H1 (cell line): ENCODE results near the gene TPM2. TPM values are rescaled to one million over a fixed set of nuclear protein-coding genes. Genes with fewer than 3 reads are reported as not detected.

Experiments used
- CTCF ChIA-PET: fragments of 300-600 bp; sonication (Branson Sonifier 250); formaldehyde crosslinking; loops from one replicate; lab custom pipeline; 2021; ENCODE audit not compliant: partially characterized antibody; lab: Charles Lee
- POLR2A ChIA-PET: fragments of 300-600 bp; sonication (Branson Sonifier 250); formaldehyde crosslinking; loops from one replicate; lab custom pipeline; 2021; ENCODE audit warnings: inconsistent platforms; ENCODE audit not compliant: partially characterized antibody; lab: Charles Lee
- DNase-seq, 2 experiments: peaks; one replicate each; pipeline versions ENCODE4 v3.0.0 to v3.0.0-alpha.2; 2010 to 2022; ENCODE audit warnings: low spot score in 2 of 2, low read depth in 1 of 2, mixed read lengths in 1 of 2
- FAIRE-seq: peaks from 2 replicates; lab custom pipeline; 2011; peaks lifted over from hg19 to GRCh38; lab: Jason Lieb, UNC
- H2AFZ ChIP-seq: 2 replicates; pipeline ENCODE4 v1.8.1; 2012; ENCODE audit warnings: low read length, inconsistent platforms
- H2AK5ac ChIP-seq: 2 replicates; pipeline ENCODE4 v1.6.1; 2013; ENCODE audit warnings: low read depth, low read length
- H2BK120ac ChIP-seq: replicated peaks from 2 replicates; pipeline ENCODE3; 2013; ENCODE audit warnings: low read depth, low read length, inconsistent platforms
- H2BK12ac ChIP-seq: 2 replicates; pipeline ENCODE4 v1.6.1; 2013; ENCODE audit warnings: low read depth, low read length
- H2BK15ac ChIP-seq: 2 replicates; pipeline ENCODE4 v1.6.1; 2013; ENCODE audit warnings: low read length
- H2BK20ac ChIP-seq: 2 replicates; pipeline ENCODE4 v1.6.1; 2013; ENCODE audit warnings: low read length
- H2BK5ac ChIP-seq: 2 replicates; pipeline ENCODE4 v1.6.1; 2013; ENCODE audit warnings: low read depth, low read length
- H3K14ac ChIP-seq: 2 replicates; pipeline ENCODE4 v1.6.1; 2013; ENCODE audit warnings: inconsistent platforms; ENCODE audit not compliant: insufficient read length
- H3K18ac ChIP-seq: 2 replicates; pipeline ENCODE4 v1.6.1; 2013; ENCODE audit warnings: low read length; ENCODE audit errors: extremely low read depth
- H3K23ac ChIP-seq: 2 replicates; pipeline ENCODE4 v1.6.1; 2013; ENCODE audit warnings: inconsistent platforms; ENCODE audit not compliant: insufficient read length
- H3K23me2 ChIP-seq: 2 replicates; pipeline ENCODE4 v1.6.1; 2013; ENCODE audit warnings: low read depth, low read length
- H3K27ac ChIP-seq: 2 replicates; pipeline ENCODE4 v1.6.1; 2011; ENCODE audit warnings: low read depth, low read length, inconsistent platforms
- H3K27me3 ChIP-seq, 4 experiments: replicated peaks in 1 of 4; 1 replicate in 1 of 4; 2 replicates in 3 of 4; pipeline versions ENCODE4 v1.6.1 to v1.8.1; 2011 to 2013; ENCODE audit warnings: low read length in 3 of 4, mild to moderate bottlenecking in 3 of 4, inconsistent platforms in 2 of 4, mixed read lengths in 2 of 4, moderate library complexity in 1 of 4; ENCODE audit not compliant: control insufficient read depth in 3 of 4, insufficient read depth in 3 of 4; ENCODE audit errors: extremely low read depth in 1 of 4
- H3K36me3 ChIP-seq, 4 experiments: 2 replicates each; pipeline versions ENCODE4 v1.6.1 to v1.8.1; 2011 to 2013; ENCODE audit warnings: mild to moderate bottlenecking in 4 of 4, low read length in 3 of 4, moderate library complexity in 2 of 4, control low read depth in 1 of 4, inconsistent platforms in 1 of 4; ENCODE audit not compliant: insufficient read depth in 4 of 4, control insufficient read depth in 2 of 4
- H3K4ac ChIP-seq: replicated peaks from 2 replicates; pipeline ENCODE3; 2013; ENCODE audit warnings: low read length, low read depth, mixed read lengths, inconsistent platforms; ENCODE audit not compliant: insufficient read length
- H3K4me1 ChIP-seq, 4 experiments: replicated peaks in 1 of 4; 1 replicate in 1 of 4; 2 replicates in 3 of 4; pipeline versions ENCODE4 v1.6.1 to v1.8.1; 2011 to 2013; ENCODE audit warnings: low read length in 3 of 4, inconsistent platforms in 2 of 4, mixed read lengths in 1 of 4; ENCODE audit not compliant: insufficient read depth in 4 of 4, control insufficient read depth in 3 of 4
- H3K4me2 ChIP-seq, 2 experiments: 2 replicates each; pipeline versions ENCODE4 v1.6.1 to v1.8.1; 2011 to 2013; ENCODE audit warnings: low read depth in 2 of 2, low read length in 2 of 2, control low read depth in 1 of 2, inconsistent platforms in 1 of 2, mild to moderate bottlenecking in 1 of 2; ENCODE audit not compliant: insufficient read depth in 1 of 2
- H3K4me3 ChIP-seq, 4 experiments: fragments of 200-600, 300-600 bp in 1 of 4; sonication (generic), shearing (Covaris generic), sonication (Bioruptor Twin) in 1 of 4; 2 replicates each; pipeline versions ENCODE4 v1.5.1 to v1.8.1; 2011 to 2016; ENCODE audit warnings: low read length in 4 of 4, low read depth in 3 of 4, control low read depth in 2 of 4, inconsistent platforms in 2 of 4, mild to moderate bottlenecking in 2 of 4, mixed read lengths in 1 of 4, moderate library complexity in 1 of 4; ENCODE audit not compliant: insufficient read depth in 2 of 4; ENCODE audit errors: extremely low read depth in 1 of 4
- H3K56ac ChIP-seq: replicated peaks from 2 replicates; pipeline ENCODE3; 2013; ENCODE audit warnings: low read depth, mild to moderate bottlenecking, mixed read lengths, low read length, inconsistent platforms; ENCODE audit not compliant: insufficient read length
- H3K79me1 ChIP-seq: 2 replicates; pipeline ENCODE4 v1.6.1; 2013; ENCODE audit warnings: low read depth, low read length, control low read depth
- H3K79me2 ChIP-seq, 2 experiments: 2 replicates each; pipeline versions ENCODE4 v1.6.1 to v1.8.1; 2012 to 2013; ENCODE audit warnings: low read length in 2 of 2, mild to moderate bottlenecking in 2 of 2, inconsistent platforms in 1 of 2; ENCODE audit not compliant: insufficient read depth in 2 of 2, control insufficient read depth in 1 of 2
- H3K9ac ChIP-seq, 4 experiments: replicated peaks in 1 of 4; 1 replicate in 1 of 4; 2 replicates in 3 of 4; pipeline versions ENCODE4 v1.6.1 to v1.8.1; 2011 to 2013; ENCODE audit warnings: low read depth in 3 of 4, low read length in 3 of 4, control low read depth in 2 of 4, mild to moderate bottlenecking in 2 of 4, moderate library complexity in 2 of 4, inconsistent platforms in 1 of 4; ENCODE audit errors: extremely low read depth in 1 of 4
- H3K9me3 ChIP-seq, 2 experiments: 2 replicates each; pipeline versions ENCODE4 v1.6.1 to v1.8.1; 2012 to 2013; ENCODE audit warnings: mild to moderate bottlenecking in 2 of 2, moderate library complexity in 2 of 2, control low read depth in 1 of 2, inconsistent platforms in 1 of 2, low read depth in 1 of 2, low read length in 1 of 2, mixed read lengths in 1 of 2; ENCODE audit not compliant: insufficient read depth in 2 of 2
- H4K20me1 ChIP-seq, 2 experiments: replicated peaks in 1 of 2; 2 replicates each; pipeline versions ENCODE3 to v1.8.1; 2011 to 2013; ENCODE audit warnings: inconsistent platforms in 2 of 2, low read length in 2 of 2, mild to moderate bottlenecking in 1 of 2; ENCODE audit not compliant: insufficient read depth in 2 of 2, control insufficient read depth in 1 of 2
- H4K5ac ChIP-seq: 2 replicates; pipeline ENCODE4 v1.6.1; 2013; ENCODE audit warnings: low read length, low read depth, mixed read lengths, inconsistent platforms; ENCODE audit not compliant: insufficient read length
- H4K8ac ChIP-seq: 2 replicates; pipeline ENCODE4 v1.8.0; 2013; ENCODE audit warnings: mild to moderate bottlenecking, moderate library complexity, low read length, inconsistent platforms; ENCODE audit not compliant: insufficient read depth; ENCODE audit errors: extremely low read depth
- H4K91ac ChIP-seq: replicated peaks from 2 replicates; pipeline ENCODE3; 2013; ENCODE audit warnings: low read length, mixed read lengths, inconsistent platforms; ENCODE audit not compliant: insufficient read length
- CREB1 ChIP-seq: IDR thresholded peaks from 2 replicates; pipeline ENCODE4 v1.6.1; 2012; ENCODE audit warnings: inconsistent platforms
- POLR2A ChIP-seq, 2 experiments: IDR thresholded peaks; 1 replicate in 1 of 2; 2 replicates in 1 of 2; pipeline ENCODE4 v1.6.1; 2011; ENCODE audit warnings: low read depth in 2 of 2, low read length in 2 of 2, mild to moderate bottlenecking in 2 of 2; ENCODE audit errors: control extremely low read depth in 1 of 2
- POLR2AphosphoS5 ChIP-seq: IDR thresholded peaks from 2 replicates; pipeline ENCODE4 v1.6.1; 2011; ENCODE audit warnings: low read depth, low read length
- SIX5 ChIP-seq: IDR thresholded peaks from 2 replicates; pipeline ENCODE4 v1.6.1; 2011; ENCODE audit warnings: mild to moderate bottlenecking, low read depth, low read length
- TAF7 ChIP-seq: optimal IDR thresholded peaks from 2 replicates; pipeline ENCODE3; 2011; ENCODE audit warnings: low read depth, mild to moderate bottlenecking, inconsistent platforms, low read length, moderate library complexity, borderline replicate concordance
- WGBS, 2 experiments: shearing (Covaris generic) in 1 of 2; methylation state at CpG; one replicate each; pipeline versions ENCODE4 v1.1.6 to v1.1.7; 2013 to 2015; ENCODE audit warnings: low lambda C conversion rate in 2 of 2, mixed read lengths in 2 of 2, inconsistent platforms in 1 of 2, low coverage in 1 of 2, missing lambda C conversion rate in 1 of 2; ENCODE audit not compliant: insufficient replicate concordance in 2 of 2, insufficient coverage in 1 of 2, insufficient read length in 1 of 2; ENCODE audit errors: extremely low coverage in 1 of 2, missing lambda C conversion rate in 1 of 2; 5-methylcytosine and 5-hydroxymethylcytosine counted together
- polyA plus RNA-seq, 7 experiments: library from polyadenylated mRNA; depleted of rRNA in 3 of 7; stranded (reverse) in 5 of 7; unstranded in 2 of 7; fragments of >200 nt in 5 of 7; fragments of 200-250 nt in 2 of 7; gene quantifications; 1 replicate in 5 of 7; 2 replicates in 1 of 7; 4 replicates in 1 of 7; pipeline versions ENCODE4 v1.2.1 to v1.2.3, GENCODE V29; 2011 to 2013; ENCODE audit warnings: missing spikeins in 2 of 7, mixed read lengths in 2 of 7
- total RNA-seq: library from RNA; stranded (reverse); fragmentation: NEBNext Ultra II Directional; extraction: Animal tissue kit (Norgen Biotek cat#: 25700); gene quantifications from 2 replicates; pipeline ENCODE4 v1.2.1, GENCODE V29; 2021
- TF ChIP-seq, protein P1 (sequence below): IDR thresholded peaks from 2 replicates; pipeline ENCODE4 v1.6.1; 2011; ENCODE audit warnings: low read length, improper control_type of control experiment

Gene TPM2
- total and polyA plus RNA-seq, 2 of the 8 experiments (the other 6 are each of a cell fraction or from before 2014, with no cell fraction given), result 62.5 to 181 TPM

- TF ChIP-seq SIX5 (no peak), POLR2A (IDR thresholded peaks at IDR 0.05; ENCODE audit: control extremely low read depth in 1 of 2, low read depth in 2 of 2, low read length in 2 of 2) (no peak), TAF7 (no peak), POLR2AphosphoS5 (no peak), CREB1 (no peak)
- TF ChIP-seq, protein P1, sequence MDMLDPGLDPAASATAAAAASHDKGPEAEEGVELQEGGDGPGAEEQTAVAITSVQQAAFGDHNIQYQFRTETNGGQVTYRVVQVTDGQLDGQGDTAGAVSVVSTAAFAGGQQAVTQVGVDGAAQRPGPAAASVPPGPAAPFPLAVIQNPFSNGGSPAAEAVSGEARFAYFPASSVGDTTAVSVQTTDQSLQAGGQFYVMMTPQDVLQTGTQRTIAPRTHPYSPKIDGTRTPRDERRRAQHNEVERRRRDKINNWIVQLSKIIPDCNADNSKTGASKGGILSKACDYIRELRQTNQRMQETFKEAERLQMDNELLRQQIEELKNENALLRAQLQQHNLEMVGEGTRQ, result no peak
- Histone ChIP-seq H2BK20ac (no peak overlapping the region), H2BK12ac (no peak overlapping the region), H2BK120ac (no peak overlapping the region), H3K79me1 (no peaks in the 10 kb centered on the region), H3K4ac (no peak overlapping the region), H3K36me3 (no peaks in the 10 kb centered on the region), H4K20me1 (no peaks in the 10 kb centered on the region), H3K56ac (no peak overlapping the region), H3K4me2 (no peak overlapping the region), H2BK15ac (no peak overlapping the region), H3K27ac (no peak overlapping the region), H4K5ac (no peak overlapping the region), H3K79me2 (no peaks in the 10 kb centered on the region), H4K8ac (no peak overlapping the region), H3K9me3 (no peaks in the 10 kb centered on the region), H2BK5ac (no peak overlapping the region), H3K4me1 (peaks cover 2 to 17% (median 12%) of the 10 kb centered on the region in 4 experiments; a peak in 6 of 7 replicates), H3K27me3 (peaks cover 0 to 7% (median 0%) of the 10 kb centered on the region in 4 experiments; a peak in 1 of 7 replicates), H3K23ac (no peak overlapping the region), H3K18ac (no peak overlapping the region), H4K91ac (no peak overlapping the region), H2AK5ac (no peak overlapping the region), H2AFZ (no peak overlapping the region), H3K14ac (no peak overlapping the region), H3K4me3 (no peak overlapping the region), H3K23me2 (peaks cover 8% of the 10 kb centered on the region), H3K9ac (no peak overlapping the region)
- WGBS, 2 experiments, result 75% methylated on average over 2 of the region's 2 CpGs; no CpG with 5 or more reads in 1 of the 2 experiments
- DNase-seq (no peak), FAIRE-seq (no peak)
- ChIA-PET CTCF (interaction anchor here (0.6 to 15.9 kb wide), 4 partner anchors 26 to 1833 kb away, joined by 3 to 347 read pairs (median 4); partner anchors contain the start of gene TPM2), POLR2A (interaction anchor here (0.8 kb wide), 1 partner anchor 30 kb away, joined by 3 read pairs; no protein-coding TSS in a partner anchor)
Observed at GRCh38 chr9:35653611-35654010, 36.1 kb downstream of the TPM2 start.
